Measurements from ENCODE around the gene FAM13A.

DNA sequence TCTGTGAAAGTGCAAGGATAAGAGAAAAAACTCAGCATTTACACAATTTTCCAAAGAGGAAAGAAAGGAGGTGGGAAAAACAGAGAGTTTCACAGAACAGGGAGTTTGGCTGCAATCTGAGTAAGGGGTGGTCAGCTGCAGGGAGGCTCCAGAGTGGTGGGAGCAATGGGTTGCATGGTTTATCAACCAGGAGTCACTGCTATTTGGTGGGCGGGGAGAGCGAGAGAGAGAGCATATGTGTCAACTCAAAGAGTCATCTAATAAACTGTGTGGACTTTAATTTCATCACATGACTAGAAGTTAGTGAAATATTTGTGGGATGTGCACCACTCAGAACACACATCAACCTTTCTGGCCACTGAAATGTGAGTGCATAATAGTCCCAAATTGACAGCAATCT lies 94.6 kb downstream of the FAM13A start:
- TF ChIP-seq EZH2 (IDR thresholded peaks at IDR 0.05; ENCODE audit: borderline replicate concordance, insufficient read depth, low read depth, low read length, poor library complexity, severe bottlenecking), result no peak
- no peak for TF ChIP-seq CTCF (IDR thresholded peaks at IDR 0.05)
